ENCODE data around the gene DAG1.

Gene DAG1

GRCh38 chr3:49552087-49552486, 82.0 kb downstream of the DAG1 start:
- Histone ChIP-seq H3K4me3 (no peak overlapping the region), H3K27ac (no peak overlapping the region)
- TF ChIP-seq, protein P1, sequence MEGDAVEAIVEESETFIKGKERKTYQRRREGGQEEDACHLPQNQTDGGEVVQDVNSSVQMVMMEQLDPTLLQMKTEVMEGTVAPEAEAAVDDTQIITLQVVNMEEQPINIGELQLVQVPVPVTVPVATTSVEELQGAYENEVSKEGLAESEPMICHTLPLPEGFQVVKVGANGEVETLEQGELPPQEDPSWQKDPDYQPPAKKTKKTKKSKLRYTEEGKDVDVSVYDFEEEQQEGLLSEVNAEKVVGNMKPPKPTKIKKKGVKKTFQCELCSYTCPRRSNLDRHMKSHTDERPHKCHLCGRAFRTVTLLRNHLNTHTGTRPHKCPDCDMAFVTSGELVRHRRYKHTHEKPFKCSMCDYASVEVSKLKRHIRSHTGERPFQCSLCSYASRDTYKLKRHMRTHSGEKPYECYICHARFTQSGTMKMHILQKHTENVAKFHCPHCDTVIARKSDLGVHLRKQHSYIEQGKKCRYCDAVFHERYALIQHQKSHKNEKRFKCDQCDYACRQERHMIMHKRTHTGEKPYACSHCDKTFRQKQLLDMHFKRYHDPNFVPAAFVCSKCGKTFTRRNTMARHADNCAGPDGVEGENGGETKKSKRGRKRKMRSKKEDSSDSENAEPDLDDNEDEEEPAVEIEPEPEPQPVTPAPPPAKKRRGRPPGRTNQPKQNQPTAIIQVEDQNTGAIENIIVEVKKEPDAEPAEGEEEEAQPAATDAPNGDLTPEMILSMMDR (IDR thresholded peaks at IDR 0.05), result no peak
- DNase-seq (ENCODE audit: low spot score), result no peak

DNA sequence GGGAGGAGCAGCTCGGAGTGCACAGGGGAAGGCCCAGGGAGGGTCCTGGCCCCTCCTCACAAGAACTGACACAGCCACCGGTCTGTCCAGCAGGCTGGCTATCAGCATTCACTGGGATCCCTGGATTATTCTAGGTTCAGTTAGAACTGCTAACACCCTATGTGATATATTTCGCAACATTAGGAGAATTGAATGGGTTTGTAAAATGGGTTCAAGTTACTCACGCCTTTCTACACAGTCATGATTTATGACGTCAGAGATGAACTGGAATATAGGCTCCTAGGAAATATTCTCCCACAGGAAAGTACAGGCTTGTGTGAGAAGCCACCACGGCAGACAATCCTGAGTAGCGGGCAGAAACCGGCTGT, 83.2 kb downstream of the DAG1 start:
- peak overlapping the region; percentile 75 for H3K4me3 ChIP-seq

DNA sequence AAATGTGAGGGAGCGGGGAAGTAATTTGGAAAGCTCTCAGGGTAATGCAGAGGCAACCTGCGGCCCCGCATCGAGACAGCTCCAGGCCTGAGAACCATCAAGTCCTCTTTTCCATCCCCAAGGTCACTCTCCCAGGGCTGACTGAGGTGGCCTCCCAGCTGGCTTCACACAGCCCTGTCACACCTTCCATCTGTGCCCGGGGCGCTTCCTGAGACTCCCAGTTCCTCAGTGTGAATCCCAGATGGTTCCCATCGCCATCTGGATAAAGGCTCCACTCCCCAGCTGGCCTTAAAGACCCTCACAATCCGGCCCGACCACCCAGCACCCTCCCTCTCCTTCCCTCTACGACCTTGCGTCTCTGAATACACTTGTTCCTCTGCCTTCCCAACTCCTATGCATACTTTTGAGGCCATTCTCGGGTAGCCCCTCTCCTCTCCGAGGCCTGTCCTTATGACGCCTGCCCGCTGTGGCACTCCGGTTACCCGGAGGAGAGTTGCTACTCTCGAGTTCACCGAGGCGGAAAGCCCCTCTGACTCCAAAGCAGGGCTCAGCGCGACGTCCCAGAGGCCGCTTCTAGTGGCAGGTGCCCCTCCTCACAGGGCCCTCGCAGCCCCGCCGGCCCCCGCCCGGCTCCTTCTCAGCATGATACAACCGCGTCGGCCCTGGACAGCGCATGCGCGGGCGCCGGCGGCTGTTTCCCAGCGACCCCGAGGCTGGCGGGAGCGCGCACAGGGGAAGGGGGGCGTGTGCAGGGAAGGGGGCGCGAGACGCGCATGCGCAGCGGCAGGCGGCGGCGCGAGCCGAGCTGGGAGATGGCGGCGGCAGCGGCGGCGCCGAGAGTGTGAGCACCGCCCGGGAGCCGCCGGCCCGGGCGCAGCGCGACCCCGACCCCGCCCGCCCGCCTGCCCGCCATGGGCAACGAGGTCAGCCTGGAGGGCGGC, 83.9 kb downstream of the DAG1 start, which contains the start of gene BSN:
Gene BSN (plus strand): TSS at position 786 of the 941 bp plus-strand sequence. CDS start 126 bp downstream, at position 912.
- peak within 1 kb of the TSS; percentile 16 to 71 for H3K27ac ChIP-seq
- peak within 1 kb of the TSS; percentile 75 for H3K4me3 ChIP-seq
- TF ChIP-seq, protein P1 (IDR thresholded peaks at IDR 0.05), result no peak
- DNase-seq (ENCODE audit: low spot score), result peak; percentile 90

More for the DNA sequence above, 83.2 kb downstream of the DAG1 start:
- peak overlapping the region in 1 of 2 donors; percentile 71 for H3K27ac ChIP-seq
- no peak for DNase-seq (ENCODE audit: low spot score)
- TF ChIP-seq, protein P1 (IDR thresholded peaks at IDR 0.05), result no peak

- TF ChIP-seq, protein P1 (IDR thresholded peaks at IDR 0.05), result no peak
- H3K4me3 ChIP-seq, result peak overlapping the region; percentile 75
- no peak for DNase-seq (ENCODE audit: low spot score)
- peak overlapping the region in 1 of 2 donors; percentile 71 for H3K27ac ChIP-seq
These were observed 84.7 kb downstream of the DAG1 start for GRCh38 chr3:49554633-49555265.

DNA sequence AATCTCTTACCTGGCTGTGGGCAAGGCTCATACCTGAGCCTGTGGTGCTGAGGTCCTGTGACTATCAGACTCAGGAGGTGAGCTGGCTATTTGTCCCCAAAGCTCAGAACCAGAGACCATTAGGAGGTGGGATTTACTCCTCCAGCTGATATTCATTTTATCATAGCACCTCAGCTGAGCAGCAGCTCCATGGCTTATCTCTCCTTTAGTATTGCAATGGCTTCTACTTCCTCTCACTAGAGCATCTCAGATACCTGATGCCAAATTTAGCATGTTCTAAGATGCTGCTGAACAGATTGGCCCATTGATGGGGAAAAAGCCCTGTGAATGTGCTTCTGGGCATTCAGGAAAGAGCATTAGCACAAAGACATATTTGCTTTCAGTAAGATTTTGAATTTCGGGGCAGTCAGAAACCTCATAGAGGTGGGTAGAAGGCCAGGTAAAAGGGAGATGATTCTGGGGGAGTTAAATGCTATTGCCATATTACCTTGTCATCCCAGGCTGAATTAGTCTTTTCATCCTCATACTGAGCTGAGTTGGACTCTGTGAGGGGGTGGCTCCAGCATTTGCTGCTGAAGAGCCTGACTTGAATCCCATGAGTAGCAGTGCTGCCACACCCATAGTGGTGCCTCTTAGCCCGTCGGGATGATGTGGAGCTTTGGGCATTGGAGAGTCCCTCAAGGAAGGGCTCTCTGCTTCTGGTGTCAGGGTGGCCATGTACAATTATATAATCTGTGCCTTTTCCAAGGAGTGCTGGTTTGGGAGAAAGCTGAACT, 86.6 kb downstream of the DAG1 start:
- Histone ChIP-seq H3K27ac (no peak overlapping the region), H3K4me3 (no peak overlapping the region)
- TF ChIP-seq, protein P1 (IDR thresholded peaks at IDR 0.05), result no peak
- no peak for DNase-seq (ENCODE audit: low spot score)

DNA sequence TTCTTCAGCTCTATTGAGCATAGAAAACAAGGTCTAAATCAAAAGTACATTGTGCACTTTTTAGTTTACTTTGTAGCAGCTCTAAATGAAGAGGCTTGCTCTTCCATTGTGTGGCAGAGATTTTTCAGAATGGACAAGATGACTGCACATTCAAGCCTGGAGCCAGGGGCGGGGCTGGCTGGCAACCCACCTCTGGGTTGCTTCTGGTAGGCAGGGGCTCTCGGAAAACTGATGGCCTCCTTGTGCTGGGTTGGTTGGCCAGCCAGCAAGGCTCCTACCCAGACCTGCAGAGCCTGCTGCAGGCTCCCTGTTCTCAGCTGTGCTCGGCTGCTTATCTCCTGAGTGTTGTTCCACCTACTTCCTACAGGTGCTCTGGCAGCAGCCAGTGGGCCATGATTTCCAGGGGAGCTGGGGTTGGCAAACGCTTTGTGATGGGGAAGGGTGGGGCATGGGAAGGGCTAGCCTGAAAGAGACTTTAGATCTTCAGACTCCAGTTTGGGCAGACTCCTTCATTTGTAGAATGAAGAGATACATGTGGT, 93.0 kb downstream of the DAG1 start:
- DNase-seq (ENCODE audit: low spot score), result no peak
- Histone ChIP-seq H3K4me3 (no peak overlapping the region), H3K27ac (no peak overlapping the region)
- TF ChIP-seq, protein P1 (IDR thresholded peaks at IDR 0.05), result no peak

Data from coronary artery (tissue), 2 donors.